ENCODE measurements around the gene VEGFD. TPM values are rescaled to one million over a fixed set of nuclear protein-coding genes. Genes with fewer than 3 reads are reported as not detected.

VEGFD gene
- total RNA-seq, 1 donor: 0.90 TPM

- DNase-seq (ENCODE audit: low read depth): peak; percentile 89
- TF ChIP-seq CTCF (IDR thresholded peaks at IDR 0.05; ENCODE audit: insufficient read depth, low read length): peak; percentile 61
These were observed 35.2 kb downstream of the VEGFD start for GRCh38 chrX:15349046-15349445.

GRCh38 chrX:15345976-15346375 is 38.2 kb downstream of the VEGFD start:
- DNase-seq (ENCODE audit: low read depth): no peak
- no peak overlapping the region for H3K4me3 ChIP-seq (ENCODE audit: low read depth, low read length)
- no peak for TF ChIP-seq CTCF (IDR thresholded peaks at IDR 0.05; ENCODE audit: insufficient read depth, low read length)

More at GRCh38 chrX:15349046-15349445, 35.2 kb downstream of the VEGFD start:
- no peak overlapping the region for H3K4me3 ChIP-seq (ENCODE audit: low read depth, low read length)

- DNase-seq (ENCODE audit: low read depth): no peak
- no peak for TF ChIP-seq CTCF (IDR thresholded peaks at IDR 0.05; ENCODE audit: insufficient read depth, low read length)
- no peak overlapping the region for H3K4me3 ChIP-seq (ENCODE audit: low read depth, low read length)
These were observed 40.1 kb downstream of the VEGFD start for GRCh38 chrX:15344106-15344505.

- peak; percentile 85 for DNase-seq (ENCODE audit: low read depth)
- H3K4me3 ChIP-seq (ENCODE audit: low read depth, low read length): no peak overlapping the region
- TF ChIP-seq CTCF (IDR thresholded peaks at IDR 0.05; ENCODE audit: insufficient read depth, low read length): no peak
These were observed 41.1 kb downstream of the VEGFD start for GRCh38 chrX:15343075-15343476.

GRCh38 chrX:15340867-15341266 is 43.3 kb downstream of the VEGFD start:
- no peak for TF ChIP-seq CTCF (IDR thresholded peaks at IDR 0.05; ENCODE audit: insufficient read depth, low read length)
- no peak overlapping the region for H3K4me3 ChIP-seq (ENCODE audit: low read depth, low read length)
- no peak for DNase-seq (ENCODE audit: low read depth)

- no peak for TF ChIP-seq CTCF (IDR thresholded peaks at IDR 0.05; ENCODE audit: insufficient read depth, low read length)
- peak overlapping the region; percentile 53 for H3K4me3 ChIP-seq (ENCODE audit: low read depth, low read length)
- peak; percentile 70 for DNase-seq (ENCODE audit: low read depth)
These were observed 48.2 kb downstream of the VEGFD start for GRCh38 chrX:15336023-15336413.

Measured in fibroblast of the aortic adventitia (primary cell).